CD14-positive monocyte (primary cell): ENCODE data around the gene NTF4. TPM values are rescaled to one million over a fixed set of nuclear protein-coding genes. Genes with fewer than 3 reads are reported as not detected.

Source experiments
- DNase-seq, 3 donors: peaks; one replicate each; pipeline ENCODE4 v3.0.0-alpha.2; 2011 to 2022
- H2AFZ ChIP-seq: 2 replicates; pipeline ENCODE4 v1.6.0; 2012; ENCODE audit warnings: mild to moderate bottlenecking, low read depth, low read length, inconsistent platforms; ENCODE audit not compliant: insufficient read depth, poor library complexity, severe bottlenecking
- H3K27ac ChIP-seq, 2 donors: 1 replicate in 1 of 2; 2 replicates in 1 of 2; pipeline ENCODE4 v1.5.1; 2012 to 2013; ENCODE audit warnings: low read length in 2 of 2, control low read depth in 1 of 2, inconsistent platforms in 1 of 2, low read depth in 1 of 2, mild to moderate bottlenecking in 1 of 2
- H3K27me3 ChIP-seq, 2 donors: one replicate each; pipeline versions ENCODE4 v1.6.0 to v1.6.1; 2011 to 2013; ENCODE audit warnings: low read length in 2 of 2; ENCODE audit not compliant: control insufficient read depth in 2 of 2, insufficient read depth in 2 of 2
- H3K36me3 ChIP-seq, 2 donors: replicated peaks in 1 of 2; 1 replicate in 1 of 2; 2 replicates in 1 of 2; pipeline versions ENCODE4 v1.5.1 to v1.6.1; 2012 to 2013; ENCODE audit warnings: low read length in 2 of 2, control low read depth in 1 of 2, inconsistent platforms in 1 of 2, mild to moderate bottlenecking in 1 of 2; ENCODE audit not compliant: insufficient read depth in 2 of 2, control insufficient read depth in 1 of 2
- H3K4me1 ChIP-seq, 2 donors: 1 replicate in 1 of 2; 2 replicates in 1 of 2; pipeline versions ENCODE4 v1.5.1 to v1.6.1; 2012 to 2013; ENCODE audit warnings: low read length in 2 of 2, control low read depth in 1 of 2, inconsistent platforms in 1 of 2, mild to moderate bottlenecking in 1 of 2, moderate library complexity in 1 of 2; ENCODE audit not compliant: insufficient read depth in 2 of 2, control insufficient read depth in 1 of 2
- H3K4me2 ChIP-seq: replicated peaks from 2 replicates; pipeline ENCODE3; 2012; ENCODE audit warnings: low read length, moderate library complexity, mild to moderate bottlenecking; ENCODE audit not compliant: poor library complexity, severe bottlenecking; ENCODE audit errors: extremely low read depth
- H3K4me3 ChIP-seq, 3 experiments: fragments of 200-600 bp in 1 of 3; sonication (generic) in 1 of 3; replicated peaks in 1 of 3; 1 replicate in 2 of 3; 2 replicates in 1 of 3; pipeline ENCODE4 v1.5.1; 2011 to 2013; ENCODE audit warnings: low read length in 3 of 3, mild to moderate bottlenecking in 3 of 3, control low read depth in 2 of 3, low read depth in 2 of 3, inconsistent platforms in 1 of 3, moderate library complexity in 1 of 3
- H3K79me2 ChIP-seq: 2 replicates; pipeline ENCODE4 v1.6.0; 2012; ENCODE audit warnings: mild to moderate bottlenecking, control low read depth, inconsistent platforms, low read length, moderate library complexity; ENCODE audit not compliant: insufficient read depth
- H3K9ac ChIP-seq: 2 replicates; pipeline ENCODE4 v1.6.0; 2017; ENCODE audit warnings: low read length, mild to moderate bottlenecking; ENCODE audit not compliant: insufficient read depth, poor library complexity, severe bottlenecking
- H3K9me3 ChIP-seq, 2 donors: replicated peaks in 1 of 2; 1 replicate in 1 of 2; 2 replicates in 1 of 2; pipeline versions ENCODE4 v1.5.1 to v1.6.1; 2012 to 2013; ENCODE audit warnings: low read length in 2 of 2, control low read depth in 1 of 2; ENCODE audit not compliant: control insufficient read depth in 1 of 2, insufficient read depth in 1 of 2
- H4K20me1 ChIP-seq: 2 replicates; pipeline ENCODE4 v1.6.0; 2012; ENCODE audit warnings: mild to moderate bottlenecking, low read length, control low read depth, moderate library complexity; ENCODE audit not compliant: insufficient read depth
- H3K27ac Mint-ChIP-seq, 7 donors: one replicate each; pipeline ENCODE4 v1.8.0; 2020; ENCODE audit warnings: mild to moderate bottlenecking in 7 of 7, mixed read lengths in 7 of 7, moderate library complexity in 6 of 7, inconsistent platforms in 2 of 7
- H3K27me3 Mint-ChIP-seq, 3 donors: one replicate each; pipeline ENCODE4 v1.8.0; 2021 to 2022; ENCODE audit warnings: low read depth in 3 of 3, mild to moderate bottlenecking in 3 of 3, mixed read lengths in 3 of 3, moderate library complexity in 3 of 3, inconsistent platforms in 1 of 3
- H3K36me3 Mint-ChIP-seq, 2 donors: one replicate each; pipeline ENCODE4 v1.8.0; 2020; ENCODE audit warnings: mixed read lengths in 2 of 2, inconsistent platforms in 1 of 2, mild to moderate bottlenecking in 1 of 2
- H3K4me1 Mint-ChIP-seq: one replicate; pipeline ENCODE4 v1.8.0; 2020; ENCODE audit warnings: mild to moderate bottlenecking, mixed read lengths
- H3K4me3 Mint-ChIP-seq, 2 donors: one replicate each; pipeline ENCODE4 v1.8.0; 2020; ENCODE audit warnings: mild to moderate bottlenecking in 2 of 2, mixed read lengths in 2 of 2, moderate library complexity in 1 of 2
- H3K9me3 Mint-ChIP-seq, 7 donors: one replicate each; pipeline ENCODE4 v1.8.0; 2020 to 2022; ENCODE audit warnings: mixed read lengths in 7 of 7, mild to moderate bottlenecking in 6 of 7, moderate library complexity in 6 of 7, inconsistent platforms in 2 of 7
- WGBS: methylation state at CpG from one replicate; pipeline ENCODE4 v1.1.5; 2013; ENCODE audit warnings: missing lambda C conversion rate; ENCODE audit not compliant: insufficient coverage; 5-methylcytosine and 5-hydroxymethylcytosine counted together
- intact Hi-C, 2 donors: fragments of 100-400 bp; cut with micrococcal nuclease; formaldehyde crosslinking; loops; one replicate each; pipeline versions ENCODE4 v1.15.0 to v1.15.1; 2023
- polyA plus RNA-seq, 3 donors: library from polyadenylated mRNA; depleted of rRNA in 1 of 3; unstranded in 2 of 3; stranded (reverse) in 1 of 3; fragments of 300-500 nt in 2 of 3; fragments of >200 nt in 1 of 3; fragmentation: Illumina TruSeq in 2 of 3; gene quantifications; 1 replicate in 2 of 3; 2 replicates in 1 of 3; pipeline ENCODE4 v1.2.3, GENCODE V29; 2012 to 2021
- TF ChIP-seq, protein P1 (sequence below): fragments of 200-600 bp; IDR thresholded peaks from one replicate; pipeline ENCODE4 v1.8.0; 2022; ENCODE audit warnings: antibody characterized with exemption, mild to moderate bottlenecking

NTF4 gene
- polyA plus RNA-seq, 3 donors: not detected

- Histone ChIP-seq H3K9ac (no peak overlapping the region), H3K27me3 (no peaks in the 10 kb centered on the region), H3K79me2 (no peaks in the 10 kb centered on the region), H3K4me3 (no peak overlapping the region), H3K4me1 (peaks cover 6 to 8% of the 10 kb centered on the region in 2 donors), H4K20me1 (peaks cover 52% of the 10 kb centered on the region), H2AFZ (no peak overlapping the region), H3K27ac (no peak overlapping the region), H3K4me2 (no peak overlapping the region), H3K36me3 (peaks cover 44 to 55% of the 10 kb centered on the region in 2 donors), H3K9me3 (no peaks in the 10 kb centered on the region)
- peak overlapping the region in 1 of 7 donors; percentile 13 for H3K27ac Mint-ChIP-seq
- H3K4me1 Mint-ChIP-seq: peaks cover 9% of the 10 kb centered on the region
- H3K36me3 Mint-ChIP-seq: peaks cover 47 to 53% of the 10 kb centered on the region in 2 donors
- TF ChIP-seq, protein P1, sequence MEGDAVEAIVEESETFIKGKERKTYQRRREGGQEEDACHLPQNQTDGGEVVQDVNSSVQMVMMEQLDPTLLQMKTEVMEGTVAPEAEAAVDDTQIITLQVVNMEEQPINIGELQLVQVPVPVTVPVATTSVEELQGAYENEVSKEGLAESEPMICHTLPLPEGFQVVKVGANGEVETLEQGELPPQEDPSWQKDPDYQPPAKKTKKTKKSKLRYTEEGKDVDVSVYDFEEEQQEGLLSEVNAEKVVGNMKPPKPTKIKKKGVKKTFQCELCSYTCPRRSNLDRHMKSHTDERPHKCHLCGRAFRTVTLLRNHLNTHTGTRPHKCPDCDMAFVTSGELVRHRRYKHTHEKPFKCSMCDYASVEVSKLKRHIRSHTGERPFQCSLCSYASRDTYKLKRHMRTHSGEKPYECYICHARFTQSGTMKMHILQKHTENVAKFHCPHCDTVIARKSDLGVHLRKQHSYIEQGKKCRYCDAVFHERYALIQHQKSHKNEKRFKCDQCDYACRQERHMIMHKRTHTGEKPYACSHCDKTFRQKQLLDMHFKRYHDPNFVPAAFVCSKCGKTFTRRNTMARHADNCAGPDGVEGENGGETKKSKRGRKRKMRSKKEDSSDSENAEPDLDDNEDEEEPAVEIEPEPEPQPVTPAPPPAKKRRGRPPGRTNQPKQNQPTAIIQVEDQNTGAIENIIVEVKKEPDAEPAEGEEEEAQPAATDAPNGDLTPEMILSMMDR: no peak
- H3K27me3 Mint-ChIP-seq: peaks cover 5 to 10% (median 8%) of the 10 kb centered on the region in 3 donors
- WGBS: 88% methylated on average over 5 of the region's 5 CpGs
- DNase-seq: no peak
- no peaks in the 10 kb centered on the region for H3K9me3 Mint-ChIP-seq
- H3K4me3 Mint-ChIP-seq: no peak overlapping the region
- intact Hi-C loops: no loop called here
Measured at GRCh38 chr19:49109051-49109450, 44.4 kb upstream of the NTF4 start.

GRCh38 chr19:49107625-49108459 lies 43.2 kb upstream of the NTF4 start:
- no peak overlapping the region for H3K9ac ChIP-seq
- H3K4me3 Mint-ChIP-seq: no peak overlapping the region
- H2AFZ ChIP-seq: no peak overlapping the region
- TF ChIP-seq, protein P1: no peak
- H3K79me2 ChIP-seq: no peaks in the 10 kb centered on the region
- H4K20me1 ChIP-seq: peaks cover 64% of the 10 kb centered on the region
- H3K4me3 ChIP-seq: no peak overlapping the region
- peak overlapping the region in 2 of 7 donors; percentile 7 to 71 for H3K27ac Mint-ChIP-seq
- H3K4me2 ChIP-seq: no peak overlapping the region
- no peaks in the 10 kb centered on the region for H3K27me3 ChIP-seq
- H3K36me3 Mint-ChIP-seq: peaks cover 50 to 63% of the 10 kb centered on the region in 2 donors
- no peaks in the 10 kb centered on the region for H3K9me3 ChIP-seq
- DNase-seq: no peak
- WGBS: 95% methylated on average over 76 of the region's 93 CpGs
- H3K9me3 Mint-ChIP-seq: no peaks in the 10 kb centered on the region
- no peaks in the 10 kb centered on the region for H3K4me1 ChIP-seq
- no peaks in the 10 kb centered on the region for H3K4me1 Mint-ChIP-seq
- H3K27ac ChIP-seq: no peak overlapping the region
- intact Hi-C loops: no loop called here
- H3K36me3 ChIP-seq: peaks cover 56 to 67% of the 10 kb centered on the region in 2 donors
- H3K27me3 Mint-ChIP-seq: peaks cover 2 to 6% (median 4%) of the 10 kb centered on the region in 3 donors
